MM.1S (cell line): ENCODE results near the gene PHF21B.

ENCODE experiments used
- EZH2 ChIP-seq: fragments of 300-600 bp; sonication (generic); optimal IDR thresholded peaks from 2 replicates; pipeline ENCODE3; 2017; ENCODE audit warnings: low read depth, mild to moderate bottlenecking, antibody characterized with exemption, low read length, mixed read lengths
- TF ChIP-seq, protein P1 (sequence below): fragments of 300-600 bp; sonication (generic); IDR thresholded peaks from 2 replicates; pipeline ENCODE4 v1.5.1; 2016; ENCODE audit warnings: antibody characterized with exemption, low read length, mixed read lengths

DNA sequence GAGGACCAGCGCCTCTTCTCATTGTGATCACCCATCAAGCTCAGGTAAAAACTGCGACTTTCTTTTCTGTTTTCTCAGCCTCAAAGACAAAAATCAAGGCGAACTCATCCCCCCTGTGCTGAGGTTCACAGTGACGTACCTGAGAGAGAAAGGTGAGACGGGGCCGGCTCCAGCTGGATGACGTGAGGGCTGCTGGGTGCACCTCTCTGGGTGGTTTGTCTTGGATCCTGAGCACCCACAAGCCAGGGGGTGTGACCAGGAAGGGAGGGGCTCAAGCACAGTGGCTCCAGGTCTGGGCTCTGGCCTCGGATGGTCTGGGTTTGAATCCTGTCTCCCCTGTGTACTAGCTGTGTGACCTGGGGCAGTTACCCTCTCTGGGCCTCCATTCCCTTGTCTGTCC is 164.6 kb downstream of the PHF21B start:
- TF ChIP-seq, protein P1, sequence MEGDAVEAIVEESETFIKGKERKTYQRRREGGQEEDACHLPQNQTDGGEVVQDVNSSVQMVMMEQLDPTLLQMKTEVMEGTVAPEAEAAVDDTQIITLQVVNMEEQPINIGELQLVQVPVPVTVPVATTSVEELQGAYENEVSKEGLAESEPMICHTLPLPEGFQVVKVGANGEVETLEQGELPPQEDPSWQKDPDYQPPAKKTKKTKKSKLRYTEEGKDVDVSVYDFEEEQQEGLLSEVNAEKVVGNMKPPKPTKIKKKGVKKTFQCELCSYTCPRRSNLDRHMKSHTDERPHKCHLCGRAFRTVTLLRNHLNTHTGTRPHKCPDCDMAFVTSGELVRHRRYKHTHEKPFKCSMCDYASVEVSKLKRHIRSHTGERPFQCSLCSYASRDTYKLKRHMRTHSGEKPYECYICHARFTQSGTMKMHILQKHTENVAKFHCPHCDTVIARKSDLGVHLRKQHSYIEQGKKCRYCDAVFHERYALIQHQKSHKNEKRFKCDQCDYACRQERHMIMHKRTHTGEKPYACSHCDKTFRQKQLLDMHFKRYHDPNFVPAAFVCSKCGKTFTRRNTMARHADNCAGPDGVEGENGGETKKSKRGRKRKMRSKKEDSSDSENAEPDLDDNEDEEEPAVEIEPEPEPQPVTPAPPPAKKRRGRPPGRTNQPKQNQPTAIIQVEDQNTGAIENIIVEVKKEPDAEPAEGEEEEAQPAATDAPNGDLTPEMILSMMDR = no peak
- no peak for TF ChIP-seq EZH2
